Right renal pelvis (tissue), 4 donors: ENCODE results near the gene SLC23A2. TPM values are rescaled to one million over a fixed set of nuclear protein-coding genes. Genes with fewer than 3 reads are reported as not detected.
A peak's percentile ranks its signal among the peaks of the same experiment; 100 is the strongest.
"Not testable (repeated sequence)": the region's sequence is repeated elsewhere in the genome, so short reads cannot be mapped to it uniquely, and the experiment has no call there.

Experiments
- DNase-seq, 4 donors: peaks; one replicate each; pipeline ENCODE4 v3.0.0-alpha.2; 2013; ENCODE audit warnings: low read depth in 4 of 4, low spot score in 3 of 4, missing footprints in 1 of 4
- polyA plus RNA-seq, 4 donors: library from polyadenylated mRNA; unstranded; fragments of 120-200 nt; gene quantifications; one replicate each; pipeline ENCODE4 v1.2.1, GENCODE V29; 2013; ENCODE audit not compliant: insufficient read length in 4 of 4

Gene SLC23A2
- polyA plus RNA-seq, 4 donors: 20.9 to 24.0 (median 23.5) TPM

DNA sequence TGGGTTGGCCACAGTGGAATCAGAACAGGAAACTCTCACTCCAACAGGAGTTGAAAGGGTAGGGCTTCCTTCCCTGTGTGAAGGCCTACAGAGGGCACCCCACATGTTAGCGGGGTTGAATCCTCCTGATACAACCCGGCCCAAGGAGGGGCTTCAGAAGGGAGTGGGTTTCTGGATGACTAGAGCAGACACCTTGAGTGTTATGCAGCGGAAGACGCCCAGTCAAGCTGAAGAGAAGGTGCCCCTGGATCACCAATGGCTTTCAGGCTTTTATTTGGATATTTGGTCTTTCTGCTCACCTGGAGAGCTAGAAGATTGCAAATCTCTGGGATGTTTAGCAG is 146.8 kb downstream of the SLC23A2 start:
- DNase-seq: no peak

- no peak for DNase-seq
Observed at GRCh38 chr20:4853757-4854560, 147.4 kb downstream of the SLC23A2 start.

DNA sequence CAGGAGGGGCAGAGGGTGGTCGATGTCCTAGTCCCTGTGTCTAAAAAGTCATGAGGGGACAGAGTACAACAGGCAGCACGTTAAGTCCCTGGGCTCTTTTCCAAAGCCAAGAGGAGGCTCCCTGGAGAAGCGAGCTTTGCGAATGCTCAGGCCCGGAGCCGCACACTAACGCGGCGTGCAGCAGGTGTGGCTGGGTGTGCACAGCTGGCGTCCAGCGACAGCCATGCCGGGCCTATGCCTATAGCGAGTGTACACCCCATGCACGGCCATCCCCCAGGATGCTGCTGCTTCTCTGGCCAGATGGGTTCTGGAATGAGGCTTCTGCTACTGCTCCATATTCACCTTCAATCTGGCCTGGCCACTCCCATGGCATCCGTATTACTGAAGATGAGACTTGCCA is 148.3 kb downstream of the SLC23A2 start:
- DNase-seq: no peak

DNA sequence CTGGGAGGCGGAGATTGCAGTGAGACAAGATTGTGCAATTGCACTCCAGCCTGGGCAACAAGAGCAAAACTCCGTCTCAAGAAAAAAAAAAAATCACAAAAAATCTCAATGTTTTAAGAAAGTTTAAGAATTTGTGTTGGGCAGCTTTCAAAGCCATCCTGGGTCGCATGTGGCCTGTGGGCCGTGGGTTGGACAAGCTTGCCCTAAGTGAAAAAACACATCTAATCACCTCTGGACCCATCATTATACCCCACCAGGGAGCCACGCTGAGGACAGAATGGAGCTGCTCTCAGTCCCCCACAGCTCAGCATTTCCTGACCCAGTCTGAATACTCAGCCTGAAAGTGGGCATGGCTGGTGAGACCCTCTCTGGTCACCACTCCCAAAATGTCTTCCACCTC is 150.3 kb downstream of the SLC23A2 start:
- DNase-seq: no peak

GRCh38 chr20:4848829-4849228 is 152.5 kb downstream of the SLC23A2 start:
- not testable (repeated sequence) for DNase-seq

GRCh38 chr20:4848041-4848440 is 153.3 kb downstream of the SLC23A2 start:
- no peak for DNase-seq

DNA sequence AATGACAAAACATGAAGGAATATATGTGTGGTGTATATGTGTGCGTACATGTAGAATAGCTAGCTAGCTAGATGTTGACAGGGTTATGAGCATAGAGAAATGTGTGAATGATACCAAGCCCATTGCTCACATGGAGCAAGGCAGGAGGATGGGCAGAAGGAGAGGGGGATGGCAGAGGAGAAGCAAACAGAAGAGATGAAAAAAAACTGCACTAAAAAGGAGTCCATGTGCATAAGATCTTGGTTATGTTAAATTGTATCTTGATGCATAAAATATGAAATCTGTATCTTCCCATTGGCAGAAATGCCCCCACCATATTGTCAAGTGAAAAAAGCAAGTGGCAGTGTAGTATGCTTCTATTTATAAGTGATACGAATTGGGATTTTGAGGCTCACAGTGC is 154.5 kb downstream of the SLC23A2 start:
- DNase-seq: no peak

DNA sequence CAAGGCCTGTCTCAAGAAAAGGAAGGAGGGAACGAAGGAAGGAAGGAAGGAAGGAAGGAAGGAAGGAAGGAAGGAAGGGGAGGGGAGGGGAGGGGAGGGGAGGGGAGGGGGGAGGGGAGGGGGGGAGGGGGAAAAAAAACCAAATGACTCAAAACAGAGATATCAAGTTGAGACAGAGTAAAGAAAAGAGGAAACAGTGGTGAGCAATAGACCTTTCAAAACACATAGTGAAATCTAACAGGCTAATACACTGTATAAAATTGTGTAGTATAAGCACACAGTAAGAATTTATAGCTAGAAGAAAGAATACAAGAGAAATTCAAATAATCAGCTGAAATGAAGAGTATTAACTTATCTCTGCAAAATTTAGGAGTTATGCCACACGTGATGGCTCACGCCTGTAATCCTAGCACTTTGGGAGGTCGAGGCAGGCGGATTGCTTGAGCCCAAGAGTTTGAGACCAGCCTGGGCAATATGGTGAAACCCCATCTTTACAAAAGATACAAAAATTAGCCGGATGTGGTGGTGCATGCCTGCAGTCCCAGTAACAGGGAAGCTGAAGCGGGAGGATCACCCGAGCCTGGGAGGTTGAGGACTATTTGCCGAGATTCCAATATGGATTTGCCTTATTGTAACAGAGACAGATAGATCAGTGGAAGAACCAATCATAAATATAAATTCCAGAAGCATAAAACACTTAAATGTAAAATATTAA is 156.4 kb downstream of the SLC23A2 start:
- DNase-seq: no peak

DNA sequence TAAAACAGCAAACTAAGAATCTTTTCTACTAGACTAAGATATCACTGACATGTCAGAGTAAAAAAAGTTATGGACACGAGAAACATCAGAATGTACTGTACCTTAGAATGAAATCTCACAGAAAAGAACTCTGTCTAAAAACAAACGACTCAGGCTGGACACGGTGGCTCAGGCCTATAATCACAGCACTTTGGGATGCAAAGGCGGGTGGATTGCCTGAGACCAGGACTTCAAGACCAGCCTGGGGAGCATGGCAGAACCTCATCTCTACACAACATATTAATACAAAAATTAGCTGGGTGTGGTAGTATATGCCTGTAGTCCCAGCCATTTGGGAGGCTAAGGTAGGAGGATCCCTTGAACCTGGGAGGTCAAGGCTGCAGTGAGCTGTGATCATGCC is 157.0 kb downstream of the SLC23A2 start:
- DNase-seq: no peak

- DNase-seq: no peak
Observed at GRCh38 chr20:4840801-4841200, 160.5 kb downstream of the SLC23A2 start.

- DNase-seq: no peak
Observed at GRCh38 chr20:4838526-4838925, 162.8 kb downstream of the SLC23A2 start.

GRCh38 chr20:4837760-4838159 is 163.6 kb downstream of the SLC23A2 start:
- DNase-seq: no peak

DNA sequence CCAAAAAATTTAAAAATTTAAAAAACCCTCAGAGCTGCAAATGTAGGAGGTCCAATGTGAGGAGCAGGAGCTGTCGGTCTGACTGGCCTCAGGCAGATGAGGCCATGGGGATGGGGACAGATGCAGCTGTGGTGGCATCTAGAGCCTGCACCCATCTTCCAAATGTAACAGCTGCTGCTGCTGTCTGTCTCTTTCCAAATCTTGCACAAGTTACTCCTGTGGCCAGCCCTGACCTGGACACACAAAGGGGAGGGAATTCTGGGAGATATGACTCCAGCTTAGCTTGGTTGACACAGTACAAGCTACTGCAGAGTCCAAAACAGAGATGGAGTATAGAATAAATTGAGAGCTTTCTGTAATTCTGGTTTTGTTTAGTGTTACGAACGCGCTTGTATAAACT is 164.4 kb downstream of the SLC23A2 start:
- DNase-seq: no peak

GRCh38 chr20:4836473-4836872 is 164.8 kb downstream of the SLC23A2 start:
- DNase-seq: no peak

DNA sequence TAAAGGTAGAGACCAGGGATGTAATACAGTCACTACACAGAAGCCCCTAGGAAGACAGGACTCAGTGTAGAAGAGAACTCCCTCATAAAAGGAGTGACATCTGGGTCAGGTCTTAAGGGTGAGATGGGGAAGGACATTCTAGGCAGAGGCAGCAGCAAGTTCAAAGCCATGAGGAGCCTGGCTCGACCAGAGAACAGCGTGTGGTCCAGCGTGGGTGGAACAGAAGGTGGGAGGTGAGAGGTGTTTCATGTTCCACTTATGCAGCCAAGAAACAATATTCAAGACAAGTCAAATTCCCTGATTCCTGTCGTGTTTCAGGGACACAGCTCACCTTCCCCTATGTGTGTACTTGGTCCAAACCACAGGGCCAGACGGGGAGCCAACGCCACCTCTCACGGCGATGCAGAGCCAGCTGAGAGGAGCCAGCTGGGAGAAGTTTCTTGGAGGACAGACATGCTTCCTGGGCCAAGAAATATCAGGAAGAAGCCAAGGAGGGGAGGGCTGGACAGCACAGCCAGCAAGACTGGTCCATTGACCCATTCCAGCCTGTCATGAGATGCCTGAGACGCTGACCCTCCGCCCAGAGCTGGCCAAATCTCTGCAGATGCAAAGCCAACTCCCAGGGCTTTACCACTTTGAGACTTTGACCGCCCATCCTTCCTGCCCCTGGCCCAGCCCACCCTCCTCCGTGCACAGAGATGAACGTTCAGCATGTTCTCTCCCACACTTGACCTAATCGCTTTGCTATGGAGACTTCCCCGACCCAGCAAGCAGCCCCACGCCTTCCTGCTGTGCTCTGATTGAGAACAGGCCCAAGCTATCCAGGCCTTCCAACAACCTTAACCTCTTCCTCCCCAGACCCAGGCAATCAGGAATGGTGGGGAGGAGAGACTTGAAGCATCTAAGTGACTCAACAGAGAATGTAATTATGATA is 165.8 kb downstream of the SLC23A2 start:
- peak in 2 of 4 donors; percentile 38 to 49 for DNase-seq

DNA sequence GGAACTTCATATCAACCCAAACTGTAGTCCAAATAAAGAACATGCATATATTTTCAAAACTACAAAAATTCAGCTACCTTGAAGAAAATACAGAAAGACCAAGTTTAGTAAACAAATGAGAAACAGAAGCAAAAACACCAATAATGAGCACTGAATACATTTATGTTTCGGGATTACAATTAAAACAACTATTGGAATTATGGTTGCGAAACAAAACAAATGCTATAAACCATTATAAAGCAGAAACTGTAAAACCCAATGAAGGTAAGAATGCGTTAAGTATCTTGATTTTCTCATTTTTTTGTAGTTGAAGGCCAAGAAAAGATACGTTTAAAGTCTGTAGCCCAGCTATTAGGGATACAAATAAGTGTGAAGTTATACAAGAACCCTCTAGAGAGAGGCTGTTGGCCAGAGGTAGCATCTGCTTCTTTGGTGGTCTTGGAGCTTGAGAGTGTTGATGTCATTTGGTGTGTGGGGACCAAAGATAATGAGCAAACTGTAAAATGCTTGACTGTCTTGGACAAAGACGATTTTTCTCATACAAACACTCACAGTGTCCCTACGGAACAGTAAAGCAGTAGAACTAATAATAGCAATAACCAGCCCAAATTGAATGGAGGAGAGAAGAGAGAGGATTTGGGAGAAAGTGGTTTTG is 168.1 kb downstream of the SLC23A2 start:
- DNase-seq: no peak

GRCh38 chr20:4832469-4832868 is 168.8 kb downstream of the SLC23A2 start:
- DNase-seq: no peak

GRCh38 chr20:4830696-4831095 is 170.6 kb downstream of the SLC23A2 start:
- DNase-seq: no peak

GRCh38 chr20:4830259-4830658 is 171.1 kb downstream of the SLC23A2 start:
- no peak for DNase-seq

DNA sequence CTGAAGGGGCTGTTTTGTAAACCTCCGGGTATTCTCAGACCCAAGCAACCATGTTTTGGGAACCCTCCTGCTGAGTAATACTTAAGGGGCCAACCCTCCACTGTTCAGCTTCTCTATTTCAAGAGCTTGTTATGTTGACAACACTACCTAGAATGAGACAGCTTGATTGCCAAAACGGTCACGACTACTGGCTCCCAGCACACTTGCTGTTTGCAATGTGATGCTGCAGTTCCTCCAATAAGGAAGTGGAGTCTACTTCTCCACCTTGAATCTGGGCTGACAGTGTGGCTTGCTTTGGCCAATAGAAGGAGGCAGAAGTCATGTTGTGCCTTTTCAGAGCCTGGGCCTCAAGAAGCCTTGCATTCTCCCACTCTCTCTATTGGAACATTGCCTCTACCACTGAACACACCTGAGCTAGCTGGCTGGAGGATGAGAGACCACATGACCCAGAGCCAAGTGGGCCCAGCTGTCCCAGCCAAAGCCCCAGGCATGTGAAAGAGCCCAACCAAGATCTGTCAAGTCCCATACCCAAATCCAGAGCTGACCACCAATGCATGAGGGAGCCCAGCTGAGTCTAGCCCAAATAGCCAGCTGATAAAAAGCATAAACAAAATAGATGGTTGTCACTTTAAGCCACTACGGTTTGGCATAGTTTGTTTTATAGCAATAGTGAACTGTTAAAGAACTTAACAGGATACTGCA is 171.6 kb downstream of the SLC23A2 start:
- DNase-seq: no peak
